Mucosa of descending colon (tissue), 3 donors: Measurements from ENCODE around the gene SGCA. TPM values are rescaled to one million over a fixed set of nuclear protein-coding genes. Genes with fewer than 3 reads are reported as not detected.
A peak's percentile ranks its signal among the peaks of the same experiment; 100 is the strongest.

Source experiments
- ATAC-seq: fragments of 200-7000 bp; cut with Tn5 transposase; one replicate; pipeline ENCODE4 v1.9.1; 2020; ENCODE audit warnings: mild to moderate bottlenecking, moderate library complexity
- DNase-seq, 3 donors: peaks; one replicate each; pipeline ENCODE4 v3.0.0-alpha.2; 2020
- H3K36me3 ChIP-seq: fragments of 200-600 bp; one replicate; pipeline ENCODE4 v1.8.0; 2021; ENCODE audit warnings: low read depth, mild to moderate bottlenecking
- H3K4me1 ChIP-seq: fragments of 200-600 bp; one replicate; pipeline ENCODE4 v1.8.0; 2021; ENCODE audit warnings: low read depth, mild to moderate bottlenecking
- H3K4me3 ChIP-seq: fragments of 200-600 bp; one replicate; pipeline ENCODE4 v1.8.0; 2021; ENCODE audit warnings: mild to moderate bottlenecking
- H3K9me3 ChIP-seq: fragments of 200-600 bp; one replicate; pipeline ENCODE4 v1.8.0; 2021; ENCODE audit warnings: mild to moderate bottlenecking
- intact Hi-C, 2 donors: fragments of 100-400 bp; cut with DNase I in 1 of 2; cut with micrococcal nuclease in 1 of 2; formaldehyde crosslinking; loops; one replicate each; pipeline versions ENCODE4 v1.11.0 to v1.11.1; 2022; cut with DNase I, micrococcal nuclease
- total RNA-seq, 3 donors: library from RNA; stranded (reverse); fragmentation: NEBNext Ultra II Directional in 2 of 3; extraction: Animal tissue kit (Norgen Biotek cat#: 25700) in 2 of 3; gene quantifications; one replicate each; pipeline versions ENCODE4 v1.2.1 to v1.2.4, GENCODE V29; 2021 to 2023
- TF ChIP-seq, protein P1 (sequence below): fragments of 200-600 bp; IDR thresholded peaks from one replicate; pipeline ENCODE4 v1.8.0; 2022; ENCODE audit warnings: antibody characterized with exemption, mild to moderate bottlenecking
- donor health status: DM: no; HTN: no; CAD: no; lungs with moderate emphysema.
- donor health status: DM: no; HTN: no; CAD: no.
- donor health status: DM: no; HTN: yes; CAD: no.

The SGCA gene
- total RNA-seq, 3 donors from 2014 or later, result 0.64 to 30.7 (median 6.8) TPM

DNA sequence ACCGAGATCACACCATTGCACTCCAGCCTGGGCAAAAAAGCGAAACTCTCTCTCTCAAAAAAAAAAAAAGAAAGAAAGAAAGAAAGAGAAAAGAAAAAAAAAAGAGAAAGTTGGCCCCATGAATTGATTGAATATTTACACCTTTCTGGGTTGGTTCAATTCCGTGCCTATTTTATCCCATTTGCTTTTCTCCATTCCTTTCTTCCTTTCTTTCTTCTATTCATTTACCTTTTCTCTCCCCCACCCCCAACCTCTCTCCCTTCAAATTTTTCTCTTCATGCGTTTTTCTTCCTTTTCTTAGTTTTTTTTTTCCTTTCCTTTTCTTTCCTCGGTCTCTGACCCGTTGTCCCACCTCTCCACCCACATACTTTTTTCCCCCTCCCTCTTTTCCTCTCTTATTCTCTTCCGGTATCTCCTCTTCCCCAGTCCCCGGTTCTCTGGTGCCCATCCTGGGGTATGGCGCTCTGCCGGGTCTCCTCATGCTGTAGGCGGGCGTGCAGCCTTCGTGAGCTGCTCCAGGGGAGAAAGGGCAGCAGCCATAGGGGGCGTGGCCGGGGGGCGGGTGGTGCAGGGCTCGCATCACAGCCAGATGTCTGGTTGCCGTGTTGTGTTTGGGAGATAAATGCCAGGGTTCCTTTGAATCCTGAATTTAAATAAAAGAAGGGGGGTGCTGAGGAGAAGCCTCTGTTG is 40.9 kb downstream of the SGCA start:
- ATAC-seq, result no peak
- Histone ChIP-seq H3K36me3 (no peaks in the 10 kb centered on the region), H3K4me3 (no peak overlapping the region), H3K4me1 (no peaks in the 10 kb centered on the region), H3K9me3 (no peaks in the 10 kb centered on the region)
- TF ChIP-seq, protein P1, sequence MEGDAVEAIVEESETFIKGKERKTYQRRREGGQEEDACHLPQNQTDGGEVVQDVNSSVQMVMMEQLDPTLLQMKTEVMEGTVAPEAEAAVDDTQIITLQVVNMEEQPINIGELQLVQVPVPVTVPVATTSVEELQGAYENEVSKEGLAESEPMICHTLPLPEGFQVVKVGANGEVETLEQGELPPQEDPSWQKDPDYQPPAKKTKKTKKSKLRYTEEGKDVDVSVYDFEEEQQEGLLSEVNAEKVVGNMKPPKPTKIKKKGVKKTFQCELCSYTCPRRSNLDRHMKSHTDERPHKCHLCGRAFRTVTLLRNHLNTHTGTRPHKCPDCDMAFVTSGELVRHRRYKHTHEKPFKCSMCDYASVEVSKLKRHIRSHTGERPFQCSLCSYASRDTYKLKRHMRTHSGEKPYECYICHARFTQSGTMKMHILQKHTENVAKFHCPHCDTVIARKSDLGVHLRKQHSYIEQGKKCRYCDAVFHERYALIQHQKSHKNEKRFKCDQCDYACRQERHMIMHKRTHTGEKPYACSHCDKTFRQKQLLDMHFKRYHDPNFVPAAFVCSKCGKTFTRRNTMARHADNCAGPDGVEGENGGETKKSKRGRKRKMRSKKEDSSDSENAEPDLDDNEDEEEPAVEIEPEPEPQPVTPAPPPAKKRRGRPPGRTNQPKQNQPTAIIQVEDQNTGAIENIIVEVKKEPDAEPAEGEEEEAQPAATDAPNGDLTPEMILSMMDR, result no peak
- intact Hi-C loops, result no loop called here
- DNase-seq, result peak in 2 of 3 donors; percentile 25 to 49

DNA sequence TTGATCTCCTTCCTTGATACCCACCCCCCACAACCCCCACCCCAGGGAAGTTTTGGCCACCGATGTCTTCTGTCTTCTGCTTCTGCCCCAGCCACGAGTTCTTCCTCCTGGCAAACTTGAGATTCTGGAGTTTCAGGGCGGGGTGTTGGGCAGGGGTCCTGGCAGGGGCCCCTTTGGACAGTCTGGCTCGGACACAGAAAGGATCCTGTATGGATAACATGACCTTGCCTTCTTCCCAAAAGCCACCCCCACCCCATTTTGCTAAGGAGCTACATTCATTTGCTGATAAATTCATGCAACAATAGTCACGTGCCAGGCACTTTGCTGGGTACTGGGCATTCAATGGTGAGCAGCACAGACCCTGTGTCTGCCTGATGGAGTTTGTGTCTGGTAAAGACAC is 41.5 kb downstream of the SGCA start:
- Histone ChIP-seq H3K9me3 (no peaks in the 10 kb centered on the region), H3K4me3 (no peak overlapping the region), H3K4me1 (no peaks in the 10 kb centered on the region), H3K36me3 (no peaks in the 10 kb centered on the region)
- no peak for ATAC-seq
- TF ChIP-seq, protein P1, result no peak
- intact Hi-C loops, result no loop called here
- DNase-seq, result no peak

DNA sequence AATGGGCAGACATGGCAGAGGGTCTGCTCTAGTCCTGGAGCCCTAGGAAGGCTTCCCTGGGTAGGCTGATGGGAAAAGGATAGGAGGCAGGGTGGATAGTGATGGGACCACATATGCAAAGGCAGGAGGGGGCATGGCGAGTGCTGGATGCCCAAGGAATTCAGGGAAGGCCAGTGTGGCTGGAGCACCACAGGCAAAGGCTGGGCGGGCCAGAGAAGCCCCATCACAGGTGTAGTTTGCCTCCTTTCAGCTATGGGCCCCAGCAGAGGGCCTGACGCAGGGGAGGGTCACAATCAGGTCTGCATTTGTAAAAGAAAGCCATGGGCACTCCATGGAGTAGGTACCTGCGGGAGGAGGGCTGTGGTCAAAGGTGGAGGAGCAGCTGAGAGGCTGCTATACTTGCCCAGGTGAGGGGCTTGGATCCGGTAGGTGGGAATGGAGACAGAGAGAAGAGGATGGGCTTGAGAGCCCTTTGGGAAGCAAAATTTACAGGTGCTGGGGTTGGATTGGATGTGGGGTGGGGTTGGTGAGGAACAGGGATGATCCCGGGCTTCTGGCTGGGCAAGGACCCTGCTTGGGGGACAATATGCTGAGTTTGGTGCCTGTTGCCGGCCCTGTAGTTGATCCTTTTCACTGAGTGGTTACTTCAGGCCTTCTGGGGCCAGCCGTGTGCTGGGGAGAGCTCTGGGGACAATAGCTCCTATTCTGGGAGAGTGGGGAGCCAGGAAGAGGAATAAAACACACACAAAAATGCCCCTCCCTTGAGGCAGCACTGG is 42.2 kb downstream of the SGCA start:
- Histone ChIP-seq H3K4me1 (no peaks in the 10 kb centered on the region), H3K4me3 (no peak overlapping the region), H3K9me3 (no peaks in the 10 kb centered on the region), H3K36me3 (no peaks in the 10 kb centered on the region)
- ATAC-seq (no peak), DNase-seq (no peak)
- intact Hi-C loops, result no loop called here
- TF ChIP-seq, protein P1, result no peak

DNA sequence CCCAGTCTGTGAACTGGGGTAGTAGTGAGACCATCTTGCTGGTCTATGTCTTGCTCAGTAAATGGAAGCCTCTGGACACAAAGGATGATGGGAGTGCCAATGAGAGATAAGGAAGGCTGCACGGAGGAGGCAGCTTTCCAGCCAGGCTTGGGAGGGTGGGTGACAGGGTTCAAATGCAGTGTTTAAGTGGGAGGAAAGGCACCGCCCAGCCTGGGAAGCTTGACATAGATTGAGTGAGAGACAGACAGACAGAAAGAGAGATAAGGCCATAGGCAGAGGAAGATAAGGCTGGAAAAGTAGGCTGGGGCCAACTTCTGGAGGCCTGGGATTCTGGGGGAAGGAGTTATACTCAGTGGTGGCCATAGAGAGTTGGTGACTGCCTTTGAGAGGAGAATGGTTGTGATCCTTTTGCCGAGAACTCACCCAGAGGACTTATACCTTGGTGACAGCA is 42.8 kb downstream of the SGCA start:
- Histone ChIP-seq H3K4me1 (no peaks in the 10 kb centered on the region), H3K36me3 (no peaks in the 10 kb centered on the region), H3K9me3 (no peaks in the 10 kb centered on the region), H3K4me3 (no peak overlapping the region)
- ATAC-seq (no peak), DNase-seq (no peak)
- intact Hi-C loops, result no loop called here
- TF ChIP-seq, protein P1, result no peak

DNA sequence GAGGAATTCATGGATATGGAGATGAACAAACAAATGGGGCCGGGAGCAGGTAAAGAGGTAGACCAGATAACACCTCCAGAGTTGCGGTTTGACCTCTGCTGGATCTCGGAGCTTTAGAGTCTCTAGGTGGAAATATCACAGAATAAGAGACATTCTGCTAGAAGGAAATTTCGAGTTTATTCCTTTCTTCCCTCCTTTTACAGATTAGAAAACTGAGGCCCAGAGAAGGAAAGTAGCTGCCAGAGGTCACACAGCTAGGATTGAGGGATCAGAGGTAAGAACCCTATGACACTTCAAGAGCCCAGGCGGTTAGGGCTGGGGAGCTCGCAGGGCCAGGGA is 43.3 kb downstream of the SGCA start:
- TF ChIP-seq, protein P1, result no peak
- DNase-seq, result no peak
- Histone ChIP-seq H3K9me3 (no peaks in the 10 kb centered on the region), H3K4me1 (no peaks in the 10 kb centered on the region), H3K4me3 (no peak overlapping the region), H3K36me3 (no peaks in the 10 kb centered on the region)
- ATAC-seq, result no peak
- intact Hi-C loops, result no loop called here
